ENCODE measurements around the gene FAM181A. TPM values are rescaled to one million over a fixed set of nuclear protein-coding genes. Genes with fewer than 3 reads are reported as not detected.

Gene FAM181A
- total RNA-seq, 1 donor from 2014 or later: not detected

DNA sequence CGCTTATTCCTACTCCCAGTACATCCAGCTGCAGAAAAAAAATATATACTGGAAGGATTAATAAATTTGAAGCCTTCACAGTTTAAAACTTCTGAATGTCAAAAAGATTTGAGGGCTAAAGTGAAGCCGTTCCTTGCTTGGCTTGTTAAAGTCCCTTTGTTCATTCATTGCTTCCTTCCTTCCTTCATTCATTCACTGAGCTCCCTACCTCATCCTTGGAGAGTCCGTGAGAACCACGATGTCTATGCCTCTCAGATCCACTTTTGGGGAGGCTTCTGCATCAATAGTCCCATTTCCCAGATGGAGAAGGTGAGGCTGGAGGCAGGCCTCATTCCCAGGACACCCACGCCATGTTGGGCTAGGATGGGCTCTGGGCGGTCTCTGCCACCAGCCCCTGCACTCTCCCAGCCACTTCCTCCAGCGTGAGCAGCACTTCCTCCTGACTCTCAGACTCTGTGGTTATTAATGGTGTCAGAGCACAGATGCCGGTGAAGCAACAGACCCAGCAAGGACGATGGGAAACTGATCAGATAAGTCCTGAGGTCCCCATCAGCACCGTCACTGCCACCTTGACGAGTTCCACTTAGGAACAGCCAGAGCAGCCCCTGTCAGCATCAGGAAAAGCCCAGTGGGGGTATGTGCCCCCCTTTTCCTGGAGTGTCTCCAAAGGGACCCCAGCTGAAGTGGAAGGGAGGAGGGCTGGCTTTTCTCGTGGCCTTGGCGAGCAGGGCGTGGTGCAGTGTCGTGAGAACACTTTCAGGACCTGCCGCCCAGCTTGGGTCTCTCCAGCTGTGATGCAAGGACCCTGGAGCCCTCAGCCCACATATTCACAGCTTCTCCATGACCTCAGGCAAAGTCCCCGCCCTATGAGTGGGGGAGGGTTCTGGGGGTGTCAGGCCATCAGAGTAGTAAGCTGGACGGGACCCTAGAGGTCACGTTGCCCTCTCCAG lies 28.0 kb downstream of the FAM181A start:
- Histone ChIP-seq H3K4me2 (ENCODE audit: low read length) (no peak overlapping the region), H4K20me1 (ENCODE audit: insufficient read depth, low read length) (no peaks in the 10 kb centered on the region), H3K9ac (ENCODE audit: low read length) (no peak overlapping the region), H3K36me3 (ENCODE audit: insufficient read depth, low read length) (no peaks in the 10 kb centered on the region), H3K9me3 (ENCODE audit: insufficient read depth, low read depth, low read length) (no peaks in the 10 kb centered on the region), H3K4me3 (ENCODE audit: insufficient read depth, low read depth, low read length) (no peak overlapping the region), H3K4me1 (ENCODE audit: insufficient read depth, low read length) (peaks cover 29% of the 10 kb centered on the region), H2AFZ (ENCODE audit: low read depth, low read length) (no peak overlapping the region), H3K27ac (ENCODE audit: low read depth, low read length) (no peak overlapping the region), H3K27me3 (ENCODE audit: insufficient read depth, low read length) (no peaks in the 10 kb centered on the region), H3K79me2 (ENCODE audit: insufficient read depth, low read length) (no peaks in the 10 kb centered on the region)
- Mint-ChIP-seq H3K36me3 (ENCODE audit: low read depth, unreplicated experiment) (peaks cover 4% of the 10 kb centered on the region), H3K4me3 (ENCODE audit: unreplicated experiment) (no peak overlapping the region), H3K4me1 (ENCODE audit: low read depth, unreplicated experiment) (peaks cover 27% of the 10 kb centered on the region), H3K27me3 (ENCODE audit: low read depth, unreplicated experiment) (peaks cover 47% of the 10 kb centered on the region), H3K9me3 (ENCODE audit: unreplicated experiment) (peaks cover 4% of the 10 kb centered on the region), H3K27ac (ENCODE audit: unreplicated experiment) (no peak overlapping the region)
- TF ChIP-seq EZH2 (IDR thresholded peaks at IDR 0.05; ENCODE audit: insufficient read depth, low read length): no peak
- TF ChIP-seq, protein P1, sequence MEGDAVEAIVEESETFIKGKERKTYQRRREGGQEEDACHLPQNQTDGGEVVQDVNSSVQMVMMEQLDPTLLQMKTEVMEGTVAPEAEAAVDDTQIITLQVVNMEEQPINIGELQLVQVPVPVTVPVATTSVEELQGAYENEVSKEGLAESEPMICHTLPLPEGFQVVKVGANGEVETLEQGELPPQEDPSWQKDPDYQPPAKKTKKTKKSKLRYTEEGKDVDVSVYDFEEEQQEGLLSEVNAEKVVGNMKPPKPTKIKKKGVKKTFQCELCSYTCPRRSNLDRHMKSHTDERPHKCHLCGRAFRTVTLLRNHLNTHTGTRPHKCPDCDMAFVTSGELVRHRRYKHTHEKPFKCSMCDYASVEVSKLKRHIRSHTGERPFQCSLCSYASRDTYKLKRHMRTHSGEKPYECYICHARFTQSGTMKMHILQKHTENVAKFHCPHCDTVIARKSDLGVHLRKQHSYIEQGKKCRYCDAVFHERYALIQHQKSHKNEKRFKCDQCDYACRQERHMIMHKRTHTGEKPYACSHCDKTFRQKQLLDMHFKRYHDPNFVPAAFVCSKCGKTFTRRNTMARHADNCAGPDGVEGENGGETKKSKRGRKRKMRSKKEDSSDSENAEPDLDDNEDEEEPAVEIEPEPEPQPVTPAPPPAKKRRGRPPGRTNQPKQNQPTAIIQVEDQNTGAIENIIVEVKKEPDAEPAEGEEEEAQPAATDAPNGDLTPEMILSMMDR (IDR thresholded peaks at IDR 0.05; ENCODE audit: insufficient read depth, low read depth, low read length): no peak
- DNase-seq (ENCODE audit: low read depth) (no peak), FAIRE-seq (no peak)

DNA sequence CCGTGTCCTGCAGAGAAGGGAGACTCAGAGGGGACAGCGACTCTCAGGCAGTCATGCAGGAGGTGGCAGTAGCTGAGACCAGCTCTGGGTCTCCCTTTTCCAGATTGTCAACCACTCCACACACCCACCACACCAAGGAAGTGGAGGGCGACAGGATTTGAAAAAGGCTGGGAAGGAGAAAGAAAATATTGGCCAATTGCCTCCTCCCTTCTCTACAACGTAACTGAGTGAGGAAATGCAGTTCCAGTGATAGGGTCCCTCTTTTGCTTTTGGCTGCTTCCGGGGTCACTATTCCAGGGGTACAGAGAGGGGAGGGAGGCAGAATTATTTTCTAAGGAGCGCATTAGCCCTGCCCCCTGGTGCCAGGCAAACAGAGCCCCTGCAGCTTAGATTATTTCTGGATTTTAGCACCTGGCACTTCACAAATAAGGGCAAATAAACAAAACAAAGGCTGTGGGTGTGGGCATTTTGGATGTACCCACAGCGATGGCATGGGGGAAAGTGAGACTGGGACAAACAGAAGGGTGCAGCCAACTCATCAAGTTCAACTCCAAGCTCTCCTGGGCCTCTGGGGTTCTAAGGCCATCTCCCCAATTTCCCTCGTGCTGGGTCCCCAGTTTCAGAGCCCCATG lies 28.8 kb downstream of the FAM181A start:
- no peak for DNase-seq (ENCODE audit: low read depth)
- Mint-ChIP-seq H3K27me3 (ENCODE audit: low read depth, unreplicated experiment) (peaks cover 40% of the 10 kb centered on the region), H3K4me1 (ENCODE audit: low read depth, unreplicated experiment) (peaks cover 29% of the 10 kb centered on the region), H3K9me3 (ENCODE audit: unreplicated experiment) (no peaks in the 10 kb centered on the region), H3K36me3 (ENCODE audit: low read depth, unreplicated experiment) (peaks cover 4% of the 10 kb centered on the region), H3K27ac (ENCODE audit: unreplicated experiment) (no peak overlapping the region), H3K4me3 (ENCODE audit: unreplicated experiment) (no peak overlapping the region)
- Histone ChIP-seq H3K4me1 (ENCODE audit: insufficient read depth, low read length) (peaks cover 29% of the 10 kb centered on the region), H3K27ac (ENCODE audit: low read depth, low read length) (no peak overlapping the region), H4K20me1 (ENCODE audit: insufficient read depth, low read length) (no peaks in the 10 kb centered on the region), H2AFZ (ENCODE audit: low read depth, low read length) (no peak overlapping the region), H3K27me3 (ENCODE audit: insufficient read depth, low read length) (no peaks in the 10 kb centered on the region), H3K4me2 (ENCODE audit: low read length) (no peak overlapping the region), H3K9me3 (ENCODE audit: insufficient read depth, low read depth, low read length) (no peaks in the 10 kb centered on the region), H3K9ac (ENCODE audit: low read length) (no peak overlapping the region), H3K79me2 (ENCODE audit: insufficient read depth, low read length) (no peaks in the 10 kb centered on the region), H3K4me3 (ENCODE audit: insufficient read depth, low read depth, low read length) (no peak overlapping the region), H3K36me3 (ENCODE audit: insufficient read depth, low read length) (no peaks in the 10 kb centered on the region)
- no peak for FAIRE-seq
- TF ChIP-seq EZH2 (IDR thresholded peaks at IDR 0.05; ENCODE audit: insufficient read depth, low read length): no peak

DNA sequence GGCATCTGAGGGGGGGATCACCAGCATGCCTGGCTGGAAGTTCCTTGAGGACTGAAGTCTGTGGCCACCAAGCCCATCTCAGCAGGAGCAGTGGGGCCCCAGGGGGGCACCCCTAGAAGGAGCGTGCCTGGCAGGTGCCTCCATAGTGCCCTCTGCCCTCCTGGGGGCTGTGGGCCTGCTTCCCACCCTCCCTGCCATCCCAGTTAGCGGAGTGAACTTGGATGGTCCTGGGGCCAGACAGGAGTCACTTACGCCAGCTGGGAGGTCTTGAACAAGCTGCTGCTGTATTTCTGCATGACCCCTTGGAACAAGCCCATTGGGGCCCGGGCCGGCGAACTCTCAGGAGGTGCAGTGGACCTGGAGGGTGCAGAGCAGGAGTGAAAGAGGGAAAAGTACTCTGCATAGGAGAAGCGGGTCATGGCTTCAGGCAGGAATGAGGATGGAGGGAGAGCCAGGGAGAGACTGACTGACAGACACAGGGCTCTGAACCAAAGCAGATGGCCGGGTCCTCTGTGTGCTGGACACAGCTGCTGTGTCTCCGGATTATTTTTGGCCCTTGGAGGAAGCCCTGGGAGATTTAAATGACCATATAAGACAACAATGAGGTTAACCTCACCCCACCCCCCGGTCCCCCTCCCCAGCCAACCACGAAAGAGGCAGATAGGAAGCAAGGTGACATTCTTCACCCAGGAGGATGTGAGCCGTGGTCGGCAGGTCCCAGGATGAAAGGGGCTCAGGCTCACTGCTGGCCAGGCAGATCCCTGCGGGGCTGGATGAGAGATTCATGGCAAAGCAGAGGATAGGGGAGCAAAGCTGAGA lies 29.6 kb downstream of the FAM181A start:
- Mint-ChIP-seq H3K27me3 (ENCODE audit: low read depth, unreplicated experiment) (peaks cover 37% of the 10 kb centered on the region), H3K4me1 (ENCODE audit: low read depth, unreplicated experiment) (peaks cover 29% of the 10 kb centered on the region)

More for the DNA sequence above, 29.6 kb downstream of the FAM181A start:
- peaks cover 25% of the 10 kb centered on the region for H3K4me1 ChIP-seq (ENCODE audit: insufficient read depth, low read length)
- no peak overlapping the region for H3K4me2 ChIP-seq (ENCODE audit: low read length)
- TF ChIP-seq EZH2 (IDR thresholded peaks at IDR 0.05; ENCODE audit: insufficient read depth, low read length): no peak
- TF ChIP-seq, protein P1 (IDR thresholded peaks at IDR 0.05; ENCODE audit: insufficient read depth, low read depth, low read length): no peak
- DNase-seq (ENCODE audit: low read depth) (no peak), FAIRE-seq (no peak)
- H3K9ac ChIP-seq (ENCODE audit: low read length): no peak overlapping the region
- no peak overlapping the region for H3K4me3 ChIP-seq (ENCODE audit: insufficient read depth, low read depth, low read length)
- Mint-ChIP-seq H3K9me3 (ENCODE audit: unreplicated experiment) (no peaks in the 10 kb centered on the region), H3K36me3 (ENCODE audit: low read depth, unreplicated experiment) (peaks cover 4% of the 10 kb centered on the region), H3K27ac (ENCODE audit: unreplicated experiment) (no peak overlapping the region), H3K4me3 (ENCODE audit: unreplicated experiment) (no peak overlapping the region)
- no peak overlapping the region for H3K27ac ChIP-seq (ENCODE audit: low read depth, low read length)
- no peaks in the 10 kb centered on the region for H3K79me2 ChIP-seq (ENCODE audit: insufficient read depth, low read length)
- H2AFZ ChIP-seq (ENCODE audit: low read depth, low read length): no peak overlapping the region
- no peaks in the 10 kb centered on the region for H4K20me1 ChIP-seq (ENCODE audit: insufficient read depth, low read length)
- no peaks in the 10 kb centered on the region for H3K27me3 ChIP-seq (ENCODE audit: insufficient read depth, low read length)
- no peaks in the 10 kb centered on the region for H3K9me3 ChIP-seq (ENCODE audit: insufficient read depth, low read depth, low read length)
- H3K36me3 ChIP-seq (ENCODE audit: insufficient read depth, low read length): no peaks in the 10 kb centered on the region

Data from astrocyte (in vitro differentiated cells and primary cell).